ENCODE data around the gene FAM204A. TPM values are rescaled to one million over a fixed set of nuclear protein-coding genes. Genes with fewer than 3 reads are reported as not detected.

FAM204A gene
- 44.4 and 51.9 TPM in 2 replicates for total RNA-seq (2021)
- percentile 77 among the genes with signal in this experiment for Bru-seq, nascent RNA
- percentile 75 among the genes with signal in this experiment for BruChase-seq, experiment 1, labeled RNA remaining after a 2-hour chase
- BruChase-seq, experiment 2, labeled RNA remaining after a 6-hour chase = percentile 66 among the genes with signal in this experiment
- long read RNA-seq, full-length matches to known transcripts = 63 of 82 reads
- long read RNA-seq, partial matches to known transcripts = 7 of 82 reads
- long read RNA-seq, other reads (novel, unspliced or antisense) = 12 of 82 reads

GRCh38 chr10:118341791-118342637 is at the start of gene FAM204A:
Gene FAM204A, minus strand, starts transcription at chr10:118342324. Its CDS starts 5,909 bp downstream, at chr10:118336415.
- no peaks in the 10 kb centered on the region for H4K20me1 ChIP-seq (ENCODE audit: insufficient read depth)
- H3K9me3 ChIP-seq (ENCODE audit: insufficient read depth, low read depth) = no peaks in the 10 kb centered on the region
- peak; percentile 80 to 88 for DNase-seq
- H3F3A ChIP-seq (ENCODE audit: insufficient read depth, low read depth) = no peaks in the 10 kb centered on the region
- ChIA-PET POLR2A (ENCODE audit: unreplicated experiment) (no interaction called here), CTCF (no interaction called here)
- H2AFZ ChIP-seq = peak within 1 kb of the TSS; percentile 95
- H3K27ac ChIP-seq = peak within 1 kb of the TSS; percentile 46; the same call in 1 of the 2 replicates
- TF ChIP-seq EZH2 (IDR thresholded peaks at IDR 0.05; ENCODE audit: low read depth) (no peak), CTCF (conservative IDR thresholded peaks at IDR 0.05) (no peak)
- peaks cover 9% of the 10 kb centered on the region; the same call in 1 of the 2 replicates for H3K4me1 ChIP-seq (replicated peaks; ENCODE audit: insufficient read depth)
- H3K36me3 ChIP-seq (ENCODE audit: low read depth) = no peaks in the 10 kb centered on the region
- intact Hi-C loops (cut with micrococcal nuclease; ENCODE audit: unreplicated experiment) = loop anchor here (1.0 to 2.0 kb wide), 3 partner anchors 42 to 203 kb away; no protein-coding TSS in a partner anchor
- H3K9me2 ChIP-seq (ENCODE audit: insufficient read depth) = no peaks in the 10 kb centered on the region
- peak within 1 kb of the TSS; percentile 95 for H3K4me2 ChIP-seq
- TSS peak; percentile 36 for BruUV-seq (replicated peaks)
- H3K79me2 ChIP-seq (ENCODE audit: low read depth) = peaks cover 16% of the 10 kb centered on the region
- peak within 1 kb of the TSS; percentile 89 for H3K4me3 ChIP-seq
- H3K27me3 ChIP-seq (ENCODE audit: insufficient read depth, low read depth) = no peaks in the 10 kb centered on the region

GRCh38 chr10:118383699-118384098 is 41.6 kb upstream of the FAM204A start:
- Histone ChIP-seq H3K9me2 (ENCODE audit: insufficient read depth) (no peaks in the 10 kb centered on the region), H3K27me3 (ENCODE audit: insufficient read depth, low read depth) (no peaks in the 10 kb centered on the region), H3K4me3 (no peak overlapping the region), H3K79me2 (ENCODE audit: low read depth) (no peaks in the 10 kb centered on the region), H3K27ac (0 out of 2 replicates have a peak overlapping the region, but pooled peaks have one; percentile 19), H3F3A (ENCODE audit: insufficient read depth, low read depth) (no peaks in the 10 kb centered on the region), H3K4me2 (peak overlapping the region; percentile 34), H3K9me3 (ENCODE audit: insufficient read depth, low read depth) (no peaks in the 10 kb centered on the region), H3K4me1 (replicated peaks; ENCODE audit: insufficient read depth) (peaks cover 15% of the 10 kb centered on the region; the same call in 1 of the 2 replicates), H3K36me3 (ENCODE audit: low read depth) (no peaks in the 10 kb centered on the region), H4K20me1 (ENCODE audit: insufficient read depth) (no peaks in the 10 kb centered on the region), H2AFZ (no peak overlapping the region)
- intact Hi-C loops (cut with micrococcal nuclease; ENCODE audit: unreplicated experiment) = loop anchor here (1.0 kb wide), 1 partner anchor 41 kb away; the partner anchor contains the start of gene FAM204A
- DNase-seq = no peak
- ChIA-PET POLR2A (ENCODE audit: unreplicated experiment) (interaction anchor here (0.6 kb wide), 1 partner anchor 10 kb away, joined by 3 read pairs; no protein-coding TSS in a partner anchor), CTCF (no interaction called here)
- TF ChIP-seq EZH2 (IDR thresholded peaks at IDR 0.05; ENCODE audit: low read depth) = no peak
- TF ChIP-seq CTCF (conservative IDR thresholded peaks at IDR 0.05) = no peak
- no TSS peak for BruUV-seq (replicated peaks)

- Histone ChIP-seq H3F3A (ENCODE audit: insufficient read depth, low read depth) (no peaks in the 10 kb centered on the region), H4K20me1 (ENCODE audit: insufficient read depth) (no peaks in the 10 kb centered on the region), H3K4me3 (no peak overlapping the region), H3K36me3 (ENCODE audit: low read depth) (no peaks in the 10 kb centered on the region), H3K4me2 (no peak overlapping the region; the same call in 1 of the 2 replicates), H3K27ac (no peak overlapping the region), H3K79me2 (ENCODE audit: low read depth) (no peaks in the 10 kb centered on the region), H3K27me3 (ENCODE audit: insufficient read depth, low read depth) (no peaks in the 10 kb centered on the region), H2AFZ (no peak overlapping the region), H3K9me2 (ENCODE audit: insufficient read depth) (no peaks in the 10 kb centered on the region), H3K4me1 (replicated peaks; ENCODE audit: insufficient read depth) (peaks cover 15% of the 10 kb centered on the region; the same call in 1 of the 2 replicates), H3K9me3 (ENCODE audit: insufficient read depth, low read depth) (no peaks in the 10 kb centered on the region)
- TF ChIP-seq EZH2 (IDR thresholded peaks at IDR 0.05; ENCODE audit: low read depth) = no peak
- TF ChIP-seq CTCF (conservative IDR thresholded peaks at IDR 0.05) = no peak
- ChIA-PET CTCF (no interaction called here), POLR2A (ENCODE audit: unreplicated experiment) (no interaction called here)
- no peak for DNase-seq
- no TSS peak for BruUV-seq (replicated peaks)
- intact Hi-C loops (cut with micrococcal nuclease; ENCODE audit: unreplicated experiment) = no loop called here
Measured at GRCh38 chr10:118383063-118383689, 41.1 kb upstream of the FAM204A start.
